ENCODE measurements around the gene NUP93.
"Not testable (repeated sequence)": the region's sequence is repeated elsewhere in the genome, so short reads cannot be mapped to it uniquely, and the experiment has no call there.

The NUP93 gene

DNA sequence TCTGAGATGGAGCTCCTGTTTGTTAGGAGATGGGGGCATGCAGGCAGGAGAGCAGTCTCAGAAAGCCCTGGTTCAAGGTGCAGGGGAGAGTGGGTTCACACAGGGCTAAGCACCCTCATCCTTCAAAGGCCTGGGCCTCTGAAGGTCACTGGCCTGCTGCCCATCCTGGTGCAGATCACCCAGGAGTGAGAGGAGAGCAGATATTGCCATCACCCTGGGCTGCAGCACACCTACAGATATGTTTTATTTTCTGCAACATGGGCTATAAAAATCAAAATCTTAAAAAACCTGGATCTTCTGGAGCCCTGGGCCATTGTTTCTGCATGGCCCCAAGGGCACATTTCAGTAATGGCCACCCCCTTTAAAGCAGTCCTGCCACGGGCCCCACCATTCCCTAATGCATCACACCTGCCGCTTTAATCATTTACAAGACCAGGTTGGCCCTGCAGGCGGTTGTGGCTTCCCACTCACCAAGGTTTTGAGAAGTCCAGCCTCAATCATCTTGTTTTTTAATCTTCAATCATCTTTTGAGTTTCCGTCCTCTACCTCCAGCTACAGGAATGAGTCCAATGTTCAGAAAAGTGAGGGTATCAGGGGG is 20.4 kb upstream of the NUP93 start:
- no peak for DNase-seq

DNA sequence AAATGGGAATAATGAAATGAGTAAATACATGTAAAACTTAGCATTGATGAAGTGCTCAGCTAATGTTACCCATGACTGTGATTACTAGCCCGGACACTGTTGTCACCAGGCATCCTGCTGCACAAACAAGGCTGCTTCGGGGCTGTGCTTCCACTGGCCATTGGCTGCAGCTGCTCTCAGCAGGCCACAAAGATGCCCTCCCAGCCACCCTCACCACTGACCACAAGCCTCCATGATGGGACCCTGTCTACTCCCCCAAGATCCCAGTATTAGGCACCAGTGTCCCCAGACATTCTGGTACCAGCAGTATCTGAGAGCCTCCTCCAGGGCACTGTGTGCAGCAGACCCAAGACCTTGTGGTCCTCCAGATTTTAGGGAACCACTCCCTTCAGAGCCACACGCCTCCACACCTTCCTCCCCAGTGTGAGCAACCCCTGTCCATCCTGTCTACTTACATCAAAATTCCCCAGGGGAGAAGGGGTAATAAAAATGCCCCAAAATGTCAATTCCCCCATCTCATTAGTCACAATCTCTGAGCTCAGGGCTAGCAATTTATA is 19.7 kb upstream of the NUP93 start:
- no peak for DNase-seq

DNA sequence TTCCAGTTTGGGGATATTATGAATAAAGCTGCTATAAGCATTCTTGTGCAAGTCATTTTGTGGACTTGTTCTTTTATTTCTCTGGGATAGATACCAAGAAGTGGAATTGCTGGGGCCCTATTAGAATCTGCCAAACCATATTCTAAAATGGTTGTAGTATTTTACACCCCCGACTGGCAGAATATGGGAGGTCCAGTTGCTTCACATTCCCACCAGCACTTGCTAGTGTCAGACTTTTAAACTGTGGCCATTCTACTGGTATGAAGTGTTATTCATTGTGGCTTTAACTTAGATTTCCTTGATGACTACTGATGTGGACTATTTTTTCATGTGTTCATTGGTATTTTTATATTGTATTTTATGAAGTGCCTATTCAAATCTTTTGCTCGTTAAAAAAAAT is 18.1 kb upstream of the NUP93 start:
- no peak for DNase-seq

DNA sequence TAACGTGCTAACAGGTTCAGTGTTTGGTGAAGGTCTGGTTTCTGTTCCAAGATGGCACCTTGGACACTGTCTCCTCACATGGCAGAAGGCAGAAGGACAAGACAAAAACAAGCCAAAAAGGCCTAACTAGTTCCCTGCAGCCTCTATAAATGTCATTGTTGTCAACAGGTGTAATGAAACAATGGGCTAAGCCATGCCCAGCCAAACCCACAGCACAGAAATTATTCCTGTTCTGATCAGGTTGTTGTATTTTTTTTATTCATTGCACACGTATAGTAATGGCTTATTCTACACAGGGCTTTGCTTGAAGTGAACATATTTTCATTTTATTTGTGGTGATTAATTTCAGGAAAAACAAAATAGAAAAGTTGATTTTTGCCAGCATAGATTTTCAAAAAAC is 16.1 kb upstream of the NUP93 start:
- DNase-seq: no peak

DNA sequence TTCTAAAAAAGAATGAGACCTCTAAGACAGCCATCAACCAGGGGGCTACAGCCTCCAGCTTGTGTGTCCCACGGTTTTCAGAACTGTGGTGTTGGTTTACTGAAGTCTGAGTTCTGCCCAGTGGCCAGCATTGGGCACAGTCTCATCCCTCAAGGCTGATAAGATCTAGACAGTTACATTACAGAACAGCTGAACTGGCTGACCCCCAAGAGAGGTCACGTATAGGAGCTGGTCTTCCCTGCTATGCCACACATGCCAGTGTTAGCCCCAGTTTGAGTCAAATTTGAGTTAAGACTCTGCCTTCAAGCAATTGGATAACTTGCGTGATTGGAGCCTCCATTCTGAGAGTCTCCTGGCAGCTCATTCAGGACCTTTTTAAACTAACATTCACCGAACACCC is 14.8 kb upstream of the NUP93 start:
- DNase-seq: no peak

DNA sequence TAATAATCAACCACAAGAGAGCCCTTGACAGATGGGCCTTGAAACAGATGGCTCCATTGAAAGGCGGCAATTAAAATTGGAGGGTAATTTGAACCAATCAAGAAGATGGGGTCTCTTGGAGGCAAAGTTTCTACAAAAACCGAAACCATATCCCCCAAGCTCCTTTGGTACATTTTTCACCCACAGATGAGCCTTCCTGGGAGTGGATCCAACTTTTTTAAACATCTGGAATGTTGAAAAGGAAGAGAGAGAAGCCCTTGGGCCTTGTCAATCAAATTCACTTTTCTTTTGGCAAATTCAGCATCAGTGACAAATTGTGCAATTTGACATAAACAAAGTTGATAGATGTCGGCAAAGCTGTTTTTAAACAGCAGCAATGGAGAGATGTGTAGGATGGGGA is 13.2 kb upstream of the NUP93 start:
- DNase-seq: no peak

DNA sequence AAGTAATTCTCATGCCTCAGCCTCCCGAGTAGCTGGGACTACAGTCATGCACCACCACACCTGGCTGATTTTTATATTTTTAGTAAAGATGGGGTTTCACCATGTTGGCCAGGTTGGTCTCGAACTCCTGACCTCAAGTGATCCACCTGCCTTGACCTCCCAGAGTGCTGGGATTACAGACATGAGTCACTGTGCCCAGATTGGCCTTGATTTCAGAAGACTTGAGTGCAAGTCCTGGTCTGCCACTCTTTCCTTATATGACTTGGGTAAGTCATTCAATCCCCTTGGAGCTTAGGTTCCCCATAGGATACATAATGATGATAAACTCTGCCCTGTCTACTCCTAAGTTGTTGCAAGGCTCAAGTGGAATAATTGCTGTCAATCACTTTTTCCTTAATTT is 12.4 kb upstream of the NUP93 start:
- DNase-seq: not testable (repeated sequence)

DNA sequence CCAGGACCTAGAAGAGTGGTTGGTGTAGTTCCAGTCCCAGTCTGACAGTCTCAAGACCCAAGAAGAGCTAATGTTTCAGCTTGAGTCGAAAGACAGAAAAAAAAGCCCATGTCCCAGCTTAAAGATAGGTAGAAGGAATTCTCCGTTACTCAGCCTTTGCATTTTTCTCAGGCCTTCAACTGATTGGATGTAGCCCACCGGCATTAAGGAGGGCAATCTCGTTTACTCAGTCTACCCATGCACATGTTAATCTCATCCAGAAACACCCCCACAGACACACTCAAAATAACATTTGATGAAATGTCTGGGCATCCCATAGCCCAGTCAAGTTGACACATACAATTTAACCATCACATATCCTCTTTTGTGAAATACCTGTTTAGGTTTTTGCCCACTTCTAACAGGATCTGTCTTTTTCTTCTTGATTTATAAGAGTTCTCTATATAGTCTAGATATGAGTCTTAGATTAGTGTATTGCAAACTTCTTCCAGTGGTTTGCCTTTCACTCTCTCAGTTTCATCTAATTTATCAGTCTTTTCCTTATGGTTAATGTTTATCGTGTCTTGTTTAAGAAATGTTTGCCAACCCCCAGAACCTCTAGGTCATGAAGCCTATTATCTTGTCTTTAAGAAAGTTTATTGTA is 7.6 kb upstream of the NUP93 start:
- DNase-seq: no peak

DNA sequence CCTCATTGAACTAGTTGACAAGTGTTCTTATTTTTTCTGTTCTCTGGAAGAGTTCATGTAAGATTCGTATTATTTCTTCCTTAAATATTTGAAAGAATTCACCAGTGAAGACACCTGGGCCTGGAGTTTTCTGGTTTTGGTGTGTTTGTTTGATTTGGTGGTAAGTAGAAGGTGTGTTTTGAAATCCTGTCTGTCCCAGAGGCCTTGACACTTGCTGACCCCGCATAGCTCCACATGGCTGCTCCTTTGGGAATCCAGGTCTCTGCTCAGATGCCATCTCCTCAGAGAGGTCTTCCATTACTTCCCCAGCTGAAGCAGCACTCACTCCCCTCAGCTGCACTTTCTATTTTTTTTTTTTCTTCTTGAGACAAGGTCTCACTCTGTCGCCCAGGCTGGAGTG is 5.7 kb upstream of the NUP93 start:
- no peak for DNase-seq

DNA sequence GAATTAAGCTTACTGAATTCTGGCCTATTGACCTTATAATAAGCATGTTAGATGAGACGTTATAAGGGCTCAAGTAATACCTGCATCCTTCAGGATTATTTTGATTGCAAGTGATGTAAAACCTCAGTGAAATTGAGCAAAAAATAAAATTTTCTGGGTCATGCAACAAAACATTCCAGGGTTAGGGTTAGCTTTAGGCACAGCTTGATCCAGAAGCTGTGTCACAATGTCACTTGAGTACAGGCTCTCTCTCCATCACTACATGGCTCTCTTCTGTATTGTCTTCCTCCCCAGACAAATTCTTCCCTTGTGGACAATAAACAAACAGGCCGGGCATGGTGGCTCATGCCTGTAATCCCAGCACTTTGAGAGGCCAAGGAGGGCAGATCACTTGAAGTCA is 3.6 kb upstream of the NUP93 start:
- no peak for DNase-seq

DNA sequence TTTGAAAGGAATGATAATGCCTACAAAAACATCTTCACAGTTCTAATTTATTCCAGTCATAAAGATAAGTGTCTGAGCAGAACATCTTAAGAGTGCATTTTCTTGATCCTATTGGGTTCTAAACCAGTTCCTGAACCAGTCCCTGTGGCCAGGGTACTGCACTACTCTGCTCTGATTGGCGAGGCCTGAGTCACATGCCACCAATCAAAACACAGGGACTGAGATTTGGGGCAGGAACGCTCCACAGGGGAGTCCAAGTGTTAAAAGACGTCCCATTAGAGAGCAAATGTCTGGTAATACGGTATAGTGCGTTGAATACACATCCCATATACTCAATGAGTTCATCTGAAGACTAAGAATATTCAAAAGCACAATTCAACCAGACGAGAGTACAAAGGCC is 3.0 kb upstream of the NUP93 start:
- DNase-seq: no peak

DNA sequence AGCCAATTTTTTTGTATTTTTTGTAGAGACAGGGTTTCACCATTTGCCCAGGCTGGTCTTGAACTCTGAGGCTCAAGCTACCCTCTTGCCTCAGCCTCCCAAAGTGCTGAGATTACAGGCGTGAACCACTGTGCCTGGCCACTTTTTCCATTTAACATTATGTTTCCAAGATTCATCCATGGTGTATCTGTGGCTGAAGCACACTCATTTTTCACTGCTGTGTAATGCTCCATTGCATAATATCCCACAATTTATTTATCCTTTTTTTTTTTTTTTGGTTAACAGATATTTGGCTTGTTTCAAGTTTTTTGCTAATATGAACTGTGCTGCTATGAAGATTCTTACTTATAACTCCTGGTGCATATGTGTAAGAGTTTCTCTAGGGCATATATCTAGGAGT is 1.9 kb upstream of the NUP93 start:
- no peak for DNase-seq

DNA sequence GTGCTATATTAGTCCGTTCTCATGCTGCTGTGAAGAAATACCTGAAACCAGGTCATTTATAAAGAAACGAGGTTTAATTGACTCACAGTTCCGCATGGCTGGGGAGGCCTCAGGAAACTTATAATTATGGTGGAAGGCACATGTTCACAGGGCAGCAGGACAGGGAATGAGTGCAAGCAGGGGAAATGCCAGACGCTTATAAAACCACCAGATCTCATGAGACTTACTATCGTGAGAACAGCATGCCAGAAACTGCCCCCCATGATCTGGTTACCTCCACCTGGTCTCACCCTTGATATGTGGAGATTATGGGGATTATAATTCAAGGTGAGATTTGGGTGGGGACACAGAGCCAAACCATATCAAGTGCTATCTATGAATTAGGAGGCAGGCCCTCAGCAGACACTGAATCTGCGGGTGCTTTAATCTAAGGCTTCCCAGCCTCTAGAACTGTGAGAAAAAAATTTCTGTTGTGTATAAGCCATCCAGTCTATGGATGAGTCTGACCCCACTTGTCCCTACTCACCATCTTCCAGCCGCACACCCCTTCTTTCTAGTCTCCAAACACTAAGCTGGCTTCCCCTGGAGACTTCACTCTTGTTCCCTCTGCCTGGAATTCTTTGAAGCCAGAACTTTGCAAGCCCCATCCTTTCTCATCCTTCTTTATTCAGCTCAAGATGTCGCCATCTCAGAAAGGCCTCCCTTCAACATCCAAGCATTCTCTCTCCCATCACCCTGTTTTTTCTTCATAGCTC is 772 bp upstream of the NUP93 start:
- no peak for DNase-seq

DNA sequence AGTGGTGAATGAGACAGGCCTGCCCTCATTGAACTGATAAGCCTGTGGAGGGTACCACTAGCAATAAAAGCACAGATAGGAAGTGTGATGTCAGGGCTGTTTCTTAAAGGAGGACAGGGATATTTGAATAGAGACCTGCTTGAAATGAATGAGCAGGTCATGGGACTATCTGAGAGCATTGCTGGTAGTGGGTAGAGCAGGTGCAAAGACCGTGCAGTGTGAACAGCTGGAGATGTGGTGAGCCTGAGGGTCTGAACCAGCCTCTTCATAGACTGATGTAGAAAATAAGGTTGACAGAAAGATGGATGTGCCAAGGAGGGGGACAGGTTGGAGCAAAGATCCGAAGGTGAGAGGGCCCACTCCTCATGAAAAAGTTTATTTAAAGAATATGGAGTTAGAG is 2.4 kb downstream of the NUP93 start:
- no peak for DNase-seq

DNA sequence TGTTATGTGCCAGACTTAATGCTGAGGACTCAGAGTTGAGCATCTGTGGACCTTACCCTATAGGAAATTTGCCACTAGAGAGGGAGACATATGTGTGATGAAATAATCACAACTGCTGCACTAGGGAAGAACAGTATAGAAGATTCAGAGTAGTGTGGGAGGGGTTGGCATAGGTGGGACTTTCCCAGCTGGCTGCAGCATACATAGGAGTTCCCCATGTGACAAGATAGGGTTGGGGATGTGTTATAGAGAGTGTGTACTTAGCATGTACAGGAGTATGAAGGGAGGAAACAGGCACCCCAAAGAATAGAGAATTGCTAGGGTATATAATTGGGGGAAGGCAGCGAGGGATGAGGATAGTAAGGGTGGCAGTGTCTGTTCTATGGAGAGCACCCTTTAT is 2.9 kb downstream of the NUP93 start:
- no peak for DNase-seq

DNA sequence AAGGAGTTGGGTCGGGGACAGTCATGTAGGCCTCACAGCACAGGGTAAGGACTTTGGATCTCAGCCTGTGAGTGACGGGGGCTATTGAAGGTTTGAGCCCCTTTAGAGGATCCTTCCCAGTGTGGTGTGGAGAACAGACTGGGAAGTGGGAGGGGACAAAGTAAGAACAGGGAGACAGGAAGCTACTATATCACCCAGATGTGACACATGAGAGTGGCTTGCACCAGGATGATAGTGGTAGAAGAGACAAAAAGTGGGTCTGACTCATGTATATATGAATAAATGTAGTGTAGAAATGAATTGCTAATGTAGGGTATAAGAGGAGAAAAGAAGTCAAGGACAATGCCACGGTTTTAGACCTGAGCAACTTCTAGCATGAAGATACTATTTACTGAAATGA is 4.5 kb downstream of the NUP93 start:
- no peak for DNase-seq

DNA sequence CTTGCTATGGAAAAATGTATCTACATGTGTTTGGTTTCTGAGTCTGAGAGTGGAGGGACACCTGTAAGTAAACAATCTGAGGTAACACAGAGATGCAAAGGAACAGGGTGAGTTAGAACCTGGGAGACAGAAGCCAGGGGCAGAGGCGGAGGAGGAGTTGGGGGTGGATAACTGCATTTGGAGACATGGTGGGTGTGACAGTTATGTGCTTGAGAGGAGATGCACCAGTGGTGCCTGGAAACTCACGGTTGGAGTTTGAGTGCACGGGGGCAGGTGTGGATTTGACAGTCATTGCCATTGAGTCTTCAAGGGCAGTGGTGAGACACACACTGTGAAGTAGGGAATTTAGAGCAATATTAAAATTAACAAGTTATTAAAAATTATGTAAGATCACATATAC is 6.5 kb downstream of the NUP93 start:
- no peak for DNase-seq

DNA sequence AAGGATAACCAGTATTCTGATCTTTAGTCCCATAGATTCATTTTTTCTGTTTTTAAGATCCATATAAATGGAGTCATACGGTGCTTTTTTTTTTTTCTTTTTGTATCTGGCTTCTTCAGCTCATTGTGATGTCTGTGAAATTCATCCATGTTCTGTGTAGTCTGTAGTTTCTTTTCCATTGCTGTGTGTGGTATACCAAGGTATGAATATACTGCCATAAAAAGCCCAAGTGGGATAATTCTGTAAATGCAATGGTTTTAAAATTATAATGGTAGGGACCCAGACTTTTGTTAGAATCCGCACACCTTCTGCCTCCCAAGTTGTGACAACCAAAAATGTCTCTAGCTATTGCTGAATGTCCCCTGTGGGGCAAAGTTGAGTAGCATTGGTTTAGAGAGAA is 7.6 kb downstream of the NUP93 start:
- no peak for DNase-seq

DNA sequence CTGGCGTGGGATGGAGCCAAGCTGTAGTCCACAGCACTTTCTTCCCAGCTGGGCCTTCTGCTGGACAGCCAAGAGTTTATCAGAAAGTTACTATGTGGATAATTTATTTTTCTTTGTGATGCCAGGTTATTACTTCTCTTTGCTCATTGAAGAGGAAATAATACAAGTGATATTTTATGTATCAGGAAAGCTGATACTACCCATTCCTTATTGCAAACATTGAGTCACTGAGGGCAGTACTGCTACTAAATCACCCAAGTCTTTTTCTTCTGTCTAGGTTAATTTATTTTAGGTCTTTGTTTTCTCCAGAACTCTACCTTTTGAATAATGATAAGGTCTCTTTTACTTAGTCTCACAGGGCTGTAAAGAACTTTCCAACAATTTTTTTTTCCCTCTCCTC is 8.3 kb downstream of the NUP93 start:
- no peak for DNase-seq

DNA sequence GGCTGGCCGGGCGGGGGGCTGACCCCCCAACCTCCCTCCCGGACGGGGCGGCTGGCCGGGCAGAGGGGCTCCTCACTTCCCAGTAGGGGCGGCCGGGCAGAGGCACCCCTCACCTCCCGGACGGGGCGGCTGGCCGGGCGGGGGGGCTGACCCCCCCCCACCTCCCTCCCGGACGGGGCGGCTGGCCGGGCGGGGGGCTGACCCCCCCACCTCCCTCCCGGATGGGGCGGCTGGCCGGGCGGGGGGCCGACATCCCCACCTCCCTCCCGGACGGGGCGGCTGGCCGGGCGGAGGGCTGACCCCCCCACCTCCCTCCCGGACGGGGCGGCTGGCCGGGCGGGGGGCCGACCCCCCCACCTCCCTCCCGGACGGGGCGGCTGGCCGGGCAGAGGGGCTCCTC is 9.4 kb downstream of the NUP93 start:
- not testable (repeated sequence) for DNase-seq

DNA sequence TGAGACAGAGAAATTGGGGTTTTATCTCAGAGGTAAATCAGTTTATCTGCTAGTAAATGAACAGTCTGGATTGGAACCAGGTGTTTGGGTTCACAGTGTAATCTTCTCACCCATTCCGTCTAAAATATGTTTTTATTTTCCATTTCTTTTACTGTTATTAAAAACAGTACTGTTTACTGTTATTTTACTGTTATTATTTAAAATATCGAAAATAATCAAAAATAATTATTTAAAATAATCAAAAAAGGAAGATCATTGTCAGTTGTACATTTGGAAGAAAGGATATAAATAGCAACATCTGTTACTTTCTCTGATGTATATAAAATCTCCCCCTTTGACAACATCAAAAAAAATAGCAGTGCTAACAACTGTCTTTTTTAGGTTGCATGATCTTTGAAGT is 11.5 kb downstream of the NUP93 start:
- no peak for DNase-seq

DNA sequence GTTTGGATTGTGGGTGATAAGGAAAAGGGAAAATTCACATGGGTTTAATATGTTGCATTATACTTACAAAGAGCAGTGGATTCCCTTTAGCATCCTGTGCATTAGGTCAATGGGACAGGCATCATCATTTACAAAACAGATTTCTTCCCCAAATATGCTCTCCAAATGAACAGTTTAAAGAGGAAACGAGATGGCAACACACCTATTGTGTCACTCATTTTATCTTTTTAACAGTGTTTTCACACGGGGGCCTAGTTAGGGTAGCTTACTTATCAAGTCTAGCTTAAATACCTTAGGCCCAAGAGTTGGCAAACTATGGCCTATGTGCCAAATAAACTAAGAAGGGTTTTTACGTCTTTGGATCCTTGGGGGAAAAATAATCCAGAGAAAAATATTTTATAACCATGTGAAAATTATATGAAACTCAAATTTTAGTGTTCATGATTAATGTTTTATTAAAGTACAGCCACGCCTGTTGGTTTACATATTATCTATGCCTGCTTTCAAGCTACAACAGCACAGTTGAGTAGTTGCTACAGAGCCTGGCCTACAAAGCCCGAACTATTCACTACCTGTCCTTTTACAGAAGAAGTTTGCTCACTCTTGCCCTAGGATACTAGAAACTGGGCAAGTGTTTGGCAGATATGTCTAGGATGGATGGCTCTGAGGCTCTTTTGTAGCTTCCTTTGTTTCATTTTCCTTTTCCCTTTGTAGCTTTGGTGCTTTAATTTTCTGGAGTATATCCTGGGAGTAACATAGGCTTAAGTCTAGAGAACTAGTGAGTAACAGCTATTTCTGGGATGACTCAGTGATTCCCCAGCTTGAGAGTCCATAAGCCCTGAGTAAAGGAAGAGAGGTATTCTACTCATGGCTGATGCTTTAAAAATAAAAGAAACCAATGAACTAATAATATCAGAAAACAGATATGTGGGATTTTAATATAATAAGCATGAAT is 12.4 kb downstream of the NUP93 start:
- DNase-seq: no peak

DNA sequence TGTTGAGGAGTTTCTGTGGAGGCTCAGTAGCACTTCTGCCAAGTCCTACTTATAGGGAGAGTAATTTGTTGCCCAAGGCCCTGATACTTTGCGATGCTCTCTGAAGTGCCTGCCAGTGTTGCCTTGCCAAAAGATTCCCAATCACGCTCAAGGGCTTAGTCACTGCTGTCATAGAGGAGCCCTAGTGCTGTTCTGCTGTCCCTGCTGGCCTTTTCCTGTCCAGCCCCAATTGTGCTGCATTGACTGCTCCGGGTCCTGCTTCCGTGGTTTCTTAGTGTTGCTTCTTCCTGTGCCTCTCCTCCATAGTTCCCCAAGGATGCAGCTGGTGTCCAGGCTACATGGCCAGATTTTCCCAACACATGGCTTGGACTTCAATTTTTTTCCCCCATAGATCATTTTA is 13.9 kb downstream of the NUP93 start:
- no peak for DNase-seq

Measured in KG1 (cell line).